ENCODE measurements around the gene STAT5B. TPM values are rescaled to one million over a fixed set of nuclear protein-coding genes. Genes with fewer than 3 reads are reported as not detected.

Gene STAT5B
- total RNA-seq, 1 experiment from 2014 or later: 28.2 TPM

DNA sequence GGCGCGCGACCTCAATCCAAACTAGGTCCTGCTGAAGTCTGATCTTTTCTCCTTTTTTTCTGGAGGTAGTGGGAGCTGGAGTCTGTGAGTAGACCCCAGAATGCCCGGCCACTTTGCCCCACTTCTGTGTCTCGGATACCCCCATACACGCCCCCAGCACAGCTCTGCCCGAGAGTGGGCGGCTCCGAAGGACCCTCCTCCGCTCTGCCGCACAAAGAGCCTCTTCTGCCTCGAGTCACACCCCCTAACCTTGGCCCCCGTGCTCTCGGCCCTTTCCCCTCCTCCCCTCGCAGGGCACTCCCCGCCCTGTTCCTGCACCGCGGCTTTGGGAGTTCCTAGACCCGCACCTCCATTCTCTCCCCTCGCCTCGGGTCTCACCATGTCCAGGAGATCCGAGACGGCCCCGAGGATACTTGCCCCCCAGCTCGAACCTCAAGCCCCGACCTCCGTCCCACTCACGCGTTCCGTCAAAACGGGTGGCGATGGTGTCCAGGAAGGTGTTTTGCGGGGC, 95.7 kb downstream of the STAT5B start:
- no peak for DNase-seq (ENCODE audit: low read depth)

DNA sequence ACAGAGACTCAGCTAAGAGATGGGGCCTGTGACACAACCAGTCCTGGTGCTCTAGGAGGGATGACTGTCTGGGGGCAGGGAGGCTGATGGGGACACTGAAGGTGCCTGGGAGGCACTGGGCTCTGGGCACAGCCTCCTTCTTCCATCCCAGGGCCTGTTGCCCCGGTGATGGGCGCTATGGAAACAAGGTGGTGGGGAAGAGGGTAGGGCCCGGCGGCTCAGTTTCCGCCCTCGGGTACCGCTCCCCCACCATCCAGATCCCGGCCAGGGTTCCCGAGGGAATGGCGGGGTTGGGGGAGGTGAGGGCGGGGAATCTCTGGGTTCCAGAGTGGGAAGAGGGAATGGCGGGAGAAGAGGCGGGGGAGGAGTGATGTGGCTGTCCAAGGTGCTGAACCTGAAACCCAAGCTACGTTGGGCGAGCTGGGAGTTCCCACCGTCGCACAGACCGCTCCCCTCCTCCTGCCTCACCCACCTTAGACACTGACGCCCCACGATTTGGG, 96.2 kb downstream of the STAT5B start:
- peak; percentile 36 for DNase-seq (ENCODE audit: low read depth)

DNA sequence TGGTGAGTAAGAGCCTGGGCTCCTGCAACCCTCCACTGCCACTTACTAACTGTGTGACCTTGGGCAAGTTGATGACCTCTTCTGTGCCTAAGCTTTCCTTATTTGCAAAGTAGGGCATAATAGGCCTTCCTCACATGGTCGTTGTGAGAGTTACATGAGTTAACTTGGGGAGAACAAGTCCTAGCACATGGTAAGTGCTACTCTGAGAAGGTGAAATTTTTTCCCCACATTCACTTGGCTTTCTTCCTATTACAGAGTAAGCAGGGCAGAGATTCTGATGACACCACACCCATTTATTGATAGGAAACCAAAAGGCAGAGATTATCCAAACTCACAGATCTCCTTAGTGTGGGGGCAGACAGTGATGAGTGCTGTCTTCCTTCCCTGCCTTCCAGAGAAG, 96.9 kb downstream of the STAT5B start:
- DNase-seq (ENCODE audit: low read depth): no peak

DNA sequence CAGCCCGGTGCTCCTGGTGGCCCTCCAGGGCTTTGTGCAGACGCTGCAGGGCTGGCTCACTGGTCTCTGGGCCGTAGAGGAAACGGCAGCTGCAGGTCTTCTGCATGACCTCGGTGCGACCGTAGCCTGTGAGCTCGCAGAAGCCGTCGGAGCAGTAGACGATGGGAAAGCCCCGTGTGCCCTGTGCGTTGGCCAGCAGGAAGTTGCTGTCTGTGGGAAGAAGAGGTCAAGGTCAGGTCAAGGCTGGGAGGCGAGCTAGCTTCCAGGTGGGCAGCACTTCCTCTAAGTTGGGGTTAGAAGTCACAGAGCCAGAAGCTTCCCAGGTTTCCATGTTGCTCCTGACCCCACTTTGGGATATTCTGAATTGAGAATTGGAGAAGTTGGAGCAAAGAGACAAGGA, 97.4 kb downstream of the STAT5B start:
- DNase-seq (ENCODE audit: low read depth): no peak

DNA sequence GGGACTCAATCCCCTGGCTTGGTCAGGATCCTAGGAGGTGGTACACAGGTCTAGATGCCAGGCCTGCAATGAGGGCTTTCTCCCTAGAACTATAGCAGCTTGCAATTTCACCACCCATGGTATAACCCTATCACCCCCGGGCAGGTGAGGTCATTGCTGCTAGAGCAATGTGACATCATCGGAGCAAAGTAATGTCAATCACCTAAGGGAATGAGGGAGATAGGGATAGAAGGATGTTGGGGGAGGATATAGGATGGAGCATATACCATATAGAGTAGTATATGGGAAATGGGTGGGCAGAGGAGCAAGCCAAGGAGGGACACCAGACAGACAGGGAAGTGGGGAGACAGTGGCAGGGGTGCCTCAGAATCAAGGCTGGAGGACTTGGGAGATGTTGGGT, 98.5 kb downstream of the STAT5B start:
- DNase-seq (ENCODE audit: low read depth): peak; percentile 12

DNA sequence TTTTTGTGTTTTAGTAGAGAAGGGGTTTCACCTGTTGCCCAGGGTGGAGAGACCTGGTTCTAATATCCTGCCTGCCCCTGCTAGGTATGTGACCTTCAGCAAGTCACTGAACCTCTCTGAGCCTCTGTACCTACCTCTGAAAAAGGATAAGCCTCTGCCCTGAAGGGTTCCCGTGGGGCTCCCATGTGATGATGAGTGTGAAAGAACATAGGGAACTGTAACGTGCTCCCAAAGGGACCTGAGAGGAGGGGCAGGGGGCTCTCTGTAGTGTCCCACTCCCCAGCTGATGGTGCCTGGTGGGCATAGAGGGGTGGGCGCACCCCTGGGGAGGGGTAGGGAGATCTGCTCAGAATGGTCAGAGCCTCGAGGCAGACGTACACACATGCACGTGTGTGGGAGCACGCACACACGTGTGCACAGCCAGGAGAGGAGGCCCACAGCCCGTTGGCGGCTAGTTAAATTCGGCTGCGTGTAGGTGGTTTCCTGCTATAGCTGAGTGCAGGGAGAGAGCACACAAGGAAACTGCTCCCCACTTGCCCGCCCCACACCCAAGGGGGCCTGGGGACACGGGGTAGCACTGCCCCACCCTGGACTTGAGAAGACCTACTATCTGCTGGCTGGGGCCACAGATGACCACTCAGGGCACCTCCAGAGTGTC, 101.9 kb downstream of the STAT5B start:
- DNase-seq (ENCODE audit: low read depth): no peak

DNA sequence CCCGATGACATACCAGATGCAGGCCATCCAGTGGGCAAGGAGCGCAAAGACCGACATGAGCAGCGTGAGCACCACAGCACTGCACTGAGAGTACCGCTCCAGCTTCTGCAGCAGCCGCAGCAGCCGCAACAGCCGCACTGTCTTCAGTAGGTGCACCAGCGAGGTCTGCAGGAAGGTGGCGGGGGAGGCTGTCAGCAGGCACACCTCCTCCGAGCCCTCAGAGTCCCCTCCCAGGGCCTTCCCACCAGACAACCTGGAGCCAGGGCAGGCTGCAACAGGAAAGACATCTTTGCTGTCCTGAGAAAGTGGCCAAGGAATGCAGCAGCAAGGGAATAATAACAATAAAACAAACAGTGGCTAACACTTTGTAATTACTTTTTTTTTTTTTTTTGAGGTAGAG, 104.4 kb downstream of the STAT5B start:
- DNase-seq (ENCODE audit: low read depth): no peak

DNA sequence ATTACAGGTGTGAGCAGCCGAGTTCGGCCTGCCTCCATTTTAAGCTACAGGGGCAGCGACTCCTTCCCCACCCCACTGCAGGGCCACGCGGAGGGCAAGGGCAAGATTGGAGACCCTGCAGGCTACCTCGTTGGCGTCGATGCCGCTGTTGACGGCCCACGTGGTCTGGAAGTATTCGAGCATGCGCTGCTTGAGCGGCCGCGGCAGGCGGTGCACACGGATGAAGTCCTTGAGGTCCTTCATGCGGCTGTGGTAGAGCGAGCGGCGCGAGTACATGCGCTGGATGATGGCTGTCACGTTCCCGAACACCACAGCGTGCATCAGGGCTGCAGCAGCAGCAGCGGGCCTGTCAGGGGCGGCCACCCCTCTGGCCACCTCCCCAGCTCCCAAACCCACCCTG, 106.8 kb downstream of the STAT5B start:
- DNase-seq (ENCODE audit: low read depth): no peak

DNA sequence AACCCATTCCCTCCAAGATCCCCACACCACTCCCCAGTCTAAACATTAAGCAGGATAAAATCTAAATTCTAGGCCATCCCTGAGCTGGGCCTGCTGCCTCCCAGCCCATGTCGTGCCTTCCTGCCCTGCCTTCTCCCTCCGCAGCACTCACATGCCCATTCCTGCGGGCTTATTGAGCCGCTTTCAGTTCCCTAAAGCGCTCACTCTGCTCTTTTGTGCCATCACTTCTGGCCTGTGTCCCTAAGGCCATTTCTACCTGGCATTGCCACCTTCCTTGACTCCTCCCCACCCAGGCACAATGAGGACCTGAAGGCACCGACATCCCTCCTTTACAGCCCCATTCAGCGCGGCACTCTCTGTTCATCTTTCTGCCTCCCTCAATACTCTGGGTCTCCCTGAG, 108.4 kb downstream of the STAT5B start:
- DNase-seq (ENCODE audit: low read depth): no peak

DNA sequence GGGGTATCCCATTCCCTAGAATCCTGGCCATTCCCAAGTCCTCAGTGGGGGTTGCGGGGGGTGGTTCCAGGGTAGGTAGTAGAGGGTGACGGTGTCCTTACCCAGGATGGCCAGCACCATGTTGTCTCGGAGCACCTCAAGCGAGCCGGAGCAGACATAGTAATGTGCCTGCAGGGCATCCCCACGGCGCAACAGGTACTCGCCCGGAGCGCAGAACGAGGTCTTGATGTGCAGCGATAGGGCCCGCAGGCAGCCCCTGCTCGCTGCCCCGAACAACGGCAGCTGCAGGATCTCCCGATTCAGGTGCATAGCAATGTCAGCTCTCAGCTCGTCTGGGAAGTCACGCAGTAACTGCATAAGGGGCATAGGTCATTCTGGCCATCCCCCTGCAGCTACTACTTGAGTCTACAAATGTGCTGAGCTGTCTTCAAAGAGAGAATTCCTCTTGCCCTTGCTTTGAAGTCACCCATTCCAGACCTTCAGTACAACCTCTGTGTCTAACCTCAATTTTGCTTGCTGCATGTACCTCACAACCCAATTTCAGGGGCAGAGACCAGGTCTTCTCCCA, 109.9 kb downstream of the STAT5B start:
- no peak for DNase-seq (ENCODE audit: low read depth)

DNA sequence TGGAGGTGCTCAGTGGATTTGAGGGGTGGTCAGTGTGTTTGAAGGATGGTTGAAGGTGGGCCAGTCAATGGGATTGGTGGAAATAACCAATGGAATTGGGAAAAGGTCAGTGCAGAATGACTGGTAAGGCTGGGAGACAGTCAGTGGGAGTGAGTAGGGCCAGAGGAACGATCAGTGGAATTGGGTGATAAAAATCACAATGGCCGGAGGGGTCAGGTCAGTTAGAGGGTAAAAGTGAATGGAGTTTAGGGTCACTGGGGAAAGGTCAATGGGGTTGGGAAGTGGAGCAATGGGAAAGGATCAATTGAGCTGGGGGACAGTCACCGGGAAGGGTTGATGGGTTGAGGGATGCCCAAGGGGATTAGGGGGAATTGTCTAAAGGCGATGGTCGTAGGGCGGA, 110.4 kb downstream of the STAT5B start:
- DNase-seq (ENCODE audit: low read depth): no peak

DNA sequence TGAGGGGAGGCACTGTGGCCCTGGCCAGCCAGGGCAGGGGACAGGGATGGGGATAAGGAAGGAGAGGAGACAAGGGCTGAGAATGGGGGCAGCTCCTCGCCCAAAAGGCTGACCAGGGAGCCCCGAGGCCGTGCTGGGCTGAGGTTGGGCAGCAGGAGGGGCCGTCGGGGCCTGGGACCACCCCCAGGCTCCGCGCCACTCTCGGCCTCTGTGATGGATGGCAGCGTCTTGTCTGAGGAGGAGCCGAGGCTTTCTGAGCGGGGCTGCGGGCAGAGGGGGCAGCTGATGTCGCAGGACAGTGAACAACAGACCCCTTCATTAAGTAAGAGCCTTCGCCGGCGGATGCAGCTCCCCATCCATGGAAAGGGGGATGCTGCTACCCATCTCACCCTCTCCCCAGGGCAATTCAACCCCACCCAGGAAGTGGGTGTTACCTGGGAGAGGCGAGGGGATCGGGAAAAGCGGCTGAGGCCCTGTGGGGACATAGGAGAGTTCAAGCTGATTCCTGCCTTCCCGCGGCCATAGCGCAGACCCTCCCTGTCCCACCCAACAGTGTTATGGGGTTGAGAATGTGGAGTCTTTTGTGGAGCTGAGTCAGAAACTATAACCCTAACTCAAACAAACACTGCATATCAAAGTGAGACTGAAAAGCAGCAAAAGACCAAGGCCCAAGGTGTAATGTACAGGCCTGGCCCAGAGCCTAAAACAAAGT, 112.3 kb downstream of the STAT5B start:
- DNase-seq (ENCODE audit: low read depth): no peak

DNA sequence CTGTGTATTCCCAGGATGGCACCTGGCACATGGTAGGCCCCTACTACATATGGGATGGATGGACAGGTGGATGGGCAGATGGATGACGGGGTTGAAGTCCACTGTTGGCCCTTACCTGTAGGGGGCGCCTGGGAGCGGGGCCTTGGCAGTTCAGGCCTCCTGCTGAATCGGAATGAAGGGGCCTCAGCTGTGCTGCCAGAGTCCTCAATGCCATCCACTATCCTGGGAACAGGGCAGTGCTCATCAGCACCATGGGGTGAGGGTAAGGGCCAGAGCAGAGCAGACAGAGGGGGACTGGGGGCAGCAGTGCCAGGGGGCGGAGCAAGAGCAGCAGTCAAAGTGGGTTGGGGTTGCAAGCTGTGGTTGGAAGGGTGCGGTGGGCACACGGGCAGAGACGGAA, 113.1 kb downstream of the STAT5B start:
- no peak for DNase-seq (ENCODE audit: low read depth)

DNA sequence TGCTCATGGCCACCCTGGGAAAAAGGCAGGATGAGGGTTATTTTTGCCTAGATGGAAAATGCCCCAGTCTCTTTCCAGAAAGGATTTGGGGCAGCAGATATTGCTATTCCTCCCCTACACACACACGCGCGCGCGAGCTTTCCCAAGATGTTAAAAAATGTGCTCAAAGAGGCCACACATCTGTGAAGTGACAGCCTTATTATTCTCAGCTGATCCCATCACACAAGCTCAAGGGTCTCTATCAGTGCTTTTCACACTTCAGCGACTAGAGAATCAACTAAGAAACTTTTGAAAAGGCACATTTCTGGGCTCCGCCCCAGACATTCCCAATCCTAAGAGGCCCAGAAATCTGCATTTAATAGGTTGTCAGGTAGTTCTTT, 115.7 kb downstream of the STAT5B start:
- no peak for DNase-seq (ENCODE audit: low read depth)

DNA sequence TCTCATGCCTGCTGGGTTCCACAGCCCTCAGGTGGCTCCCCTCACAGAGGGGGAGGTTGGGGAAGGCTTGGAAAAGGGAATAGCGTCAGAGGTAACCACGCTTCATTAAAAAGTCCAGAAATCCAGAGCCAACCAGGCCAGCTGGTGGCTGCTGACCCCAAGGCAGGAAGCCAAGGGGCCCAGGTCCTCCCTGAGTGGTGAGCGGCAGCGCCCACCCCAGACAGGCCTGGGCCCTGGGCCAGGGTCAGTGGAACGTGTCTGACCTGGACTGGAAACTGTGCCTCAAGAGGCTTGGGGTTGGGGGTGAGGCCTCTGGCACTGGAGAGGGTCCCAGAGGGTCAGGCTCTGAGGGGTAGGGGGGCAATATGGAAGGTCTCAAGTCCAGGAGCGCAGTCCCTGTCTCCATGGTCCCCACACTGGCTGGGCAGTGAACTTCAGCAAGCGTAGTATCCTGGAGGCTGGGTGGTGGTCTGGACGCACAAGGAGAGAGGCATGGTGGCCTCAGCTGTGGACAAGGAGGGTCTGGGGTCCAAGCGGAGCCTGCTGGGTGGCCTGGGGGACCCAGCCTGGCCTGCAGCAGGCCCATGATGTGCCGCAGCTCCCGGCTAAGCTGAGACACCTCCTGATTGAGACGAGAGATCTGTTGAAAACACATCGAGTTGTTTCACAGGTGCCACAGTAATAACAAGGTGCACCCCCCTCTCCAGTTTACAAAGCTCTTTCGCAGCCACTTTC, 116.2 kb downstream of the STAT5B start:
- no peak for DNase-seq (ENCODE audit: low read depth)

DNA sequence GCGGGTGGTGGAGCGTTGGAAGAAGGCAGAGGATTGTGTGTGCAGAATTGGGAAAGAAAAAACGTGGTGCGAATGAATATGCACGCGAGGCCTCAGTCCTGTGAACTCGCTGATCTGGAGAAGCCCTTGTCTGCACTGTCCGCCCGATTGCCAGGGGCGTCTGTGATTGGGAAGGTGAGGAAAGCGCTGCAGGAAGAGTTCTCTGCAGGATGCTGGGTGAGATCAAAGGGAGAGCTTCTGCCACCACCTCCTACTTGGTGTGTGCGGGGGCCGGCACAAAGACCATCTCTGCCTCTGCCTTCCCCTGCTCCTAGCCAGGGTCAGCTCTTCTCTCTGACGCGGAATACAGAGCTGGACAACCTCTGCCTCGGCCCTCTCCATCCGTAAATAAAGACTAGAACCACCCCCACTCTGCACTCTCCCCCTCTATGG, 120.6 kb downstream of the STAT5B start:
- DNase-seq (ENCODE audit: low read depth): no peak

DNA sequence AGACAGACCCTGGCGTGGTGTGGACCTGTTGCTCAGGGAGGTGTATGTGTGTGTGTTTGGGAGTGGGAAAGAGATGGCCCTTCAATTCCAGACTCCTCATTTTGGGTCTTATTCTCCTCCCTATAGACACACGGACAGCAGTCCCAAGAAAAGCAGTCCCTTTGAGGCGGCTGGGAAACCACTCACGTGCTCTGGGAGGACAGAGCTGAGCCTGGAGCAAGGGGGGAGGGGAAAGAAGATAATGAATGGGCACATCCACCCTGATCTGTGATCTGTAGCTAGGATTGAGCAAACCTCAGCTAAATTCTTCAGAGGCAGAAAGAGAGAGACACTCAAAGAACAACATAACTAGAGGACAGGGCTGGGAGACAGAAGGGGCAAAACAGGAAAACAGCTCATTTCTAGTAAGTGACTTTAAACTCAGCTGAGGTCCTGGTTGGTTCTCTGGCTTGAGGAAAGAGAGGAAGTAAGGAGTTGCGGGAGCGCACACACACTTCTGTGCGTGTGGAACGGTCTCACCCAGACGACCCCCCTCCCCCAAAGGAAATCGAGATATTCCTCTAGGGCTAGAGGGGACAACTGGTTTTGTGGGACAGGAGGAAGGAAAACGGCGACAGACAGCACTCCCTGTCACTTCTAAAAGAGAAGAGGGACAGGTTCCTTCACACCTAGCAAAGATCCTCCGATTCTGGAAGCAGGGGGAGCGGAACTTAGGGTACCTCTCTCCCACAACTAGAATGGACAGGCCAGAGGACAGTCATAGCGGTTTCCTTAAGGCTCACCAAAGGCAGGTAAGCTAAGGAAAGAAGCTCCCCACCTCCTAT, 122.1 kb downstream of the STAT5B start:
- peak; percentile 35 for DNase-seq (ENCODE audit: low read depth)

All from M059J (cell line).